DMS153 treated with DMSO at 0.1 percent for 48 hours (cell line): Measurements from ENCODE around the gene ERO1B.

Source experiments
- DNase-seq: peaks from one replicate; lab custom pipeline; 2025; ENCODE audit not compliant: unreplicated experiment; lab: John Stamatoyannopoulos, UW

Gene ERO1B

DNA sequence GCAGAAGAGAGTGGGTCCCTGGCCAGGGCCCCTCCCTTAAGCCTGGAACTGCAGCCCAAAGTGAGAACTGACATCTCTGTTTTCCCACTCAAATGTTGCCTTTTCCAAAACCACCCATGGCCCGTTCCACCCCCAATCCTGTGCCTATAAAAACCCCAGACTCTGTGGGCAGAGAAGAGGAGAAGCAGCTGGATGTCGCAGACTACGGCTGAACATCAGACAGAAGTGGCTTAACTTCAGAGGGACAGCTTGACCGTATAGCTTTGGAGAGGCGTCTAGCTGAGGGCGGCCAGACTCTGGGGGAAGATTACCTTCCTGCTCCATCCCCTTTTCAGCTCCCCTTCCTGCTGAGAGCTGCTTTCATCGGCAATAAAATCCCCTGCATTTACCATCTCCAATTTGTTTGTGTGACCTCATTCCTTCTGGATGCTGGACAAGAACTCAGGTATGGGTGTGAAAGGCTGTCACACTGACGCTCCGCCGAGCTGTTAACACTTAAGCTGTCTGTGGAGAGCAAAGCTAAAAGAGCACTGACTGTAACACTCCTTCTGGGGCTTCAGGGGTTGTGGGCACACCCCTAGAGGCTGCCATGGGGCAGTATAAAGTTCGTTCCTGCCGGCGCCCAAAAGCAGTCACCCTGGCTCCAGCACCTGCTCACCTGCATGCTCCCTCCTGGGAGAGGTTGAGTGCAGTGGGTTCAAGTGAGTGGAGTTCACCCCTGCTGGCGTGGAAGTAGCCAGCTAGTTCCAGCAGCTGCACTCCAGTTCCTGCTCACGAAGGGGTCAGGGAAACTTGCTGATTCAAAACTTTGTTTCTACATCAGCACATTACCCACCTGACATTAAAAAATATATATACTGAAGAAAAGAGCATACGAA is 19.6 kb upstream of the ERO1B start:
- DNase-seq, result no peak

DNA sequence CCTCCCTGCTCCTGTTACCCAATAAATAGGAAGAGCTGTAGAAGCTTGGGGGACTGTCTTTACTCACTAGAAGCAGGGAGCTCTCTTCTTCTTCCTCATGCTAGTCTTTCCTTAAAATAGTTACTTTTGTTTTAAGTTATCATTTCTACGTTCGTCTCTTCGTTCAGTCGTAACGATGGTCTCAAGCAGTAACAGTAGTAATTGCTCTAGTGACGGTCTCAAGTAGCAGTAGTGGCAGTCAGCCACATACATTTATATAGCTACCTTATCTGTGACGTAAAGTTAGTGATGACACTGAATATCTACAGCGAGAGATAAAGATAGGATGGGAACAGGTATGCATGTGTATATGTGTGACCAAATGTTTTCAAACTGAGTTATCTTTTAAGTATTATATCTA is 15.4 kb upstream of the ERO1B start:
- DNase-seq, result no peak

DNA sequence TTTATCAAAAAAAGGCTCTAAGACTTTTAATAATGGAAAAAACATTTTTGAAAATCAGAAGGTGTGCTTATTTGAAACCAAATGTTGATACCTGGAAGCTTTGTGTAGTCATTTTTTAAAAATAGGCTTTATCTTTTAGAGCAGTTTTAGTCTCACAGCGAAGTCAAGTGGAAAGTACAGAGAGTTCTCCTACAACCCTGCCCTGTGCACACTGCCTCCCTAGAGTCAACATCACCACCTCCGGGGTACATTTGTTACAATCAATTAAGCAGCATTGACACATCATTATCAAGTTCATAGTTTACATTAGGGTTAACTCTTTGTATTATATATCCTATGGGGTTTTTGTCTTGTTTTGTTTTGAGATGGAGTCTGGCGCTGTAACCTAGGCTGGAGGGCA is 10.7 kb upstream of the ERO1B start:
- DNase-seq, result no peak

DNA sequence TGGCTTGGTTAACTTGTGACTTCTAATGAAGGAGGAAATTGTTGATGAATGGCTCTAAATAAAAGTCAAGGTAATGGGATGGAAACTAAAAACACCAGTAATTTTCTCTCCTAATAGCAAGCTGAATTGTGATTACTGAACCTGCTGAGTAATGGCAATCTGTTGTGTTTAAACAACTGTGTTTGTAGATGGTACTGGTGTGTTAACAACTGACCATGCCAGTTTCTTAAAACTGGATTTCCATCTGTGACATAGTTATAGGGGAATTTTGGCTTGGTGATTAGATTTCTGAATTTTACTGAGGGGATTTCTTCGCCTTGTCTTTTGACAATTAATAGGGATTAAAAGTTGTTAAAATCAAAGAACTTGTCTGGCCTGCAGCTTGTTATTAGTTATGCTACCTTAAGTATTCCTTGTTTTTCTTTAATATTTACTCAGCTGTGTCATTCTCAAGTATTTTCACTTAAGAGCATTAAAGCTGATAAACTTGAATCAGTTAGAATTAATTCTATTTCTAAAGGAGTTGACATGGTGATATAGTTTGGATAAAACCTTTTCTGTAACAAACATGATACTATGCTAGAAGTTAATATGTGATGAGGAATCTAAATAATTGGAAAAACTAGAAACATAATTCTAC is 7.9 kb upstream of the ERO1B start:
- no peak for DNase-seq

DNA sequence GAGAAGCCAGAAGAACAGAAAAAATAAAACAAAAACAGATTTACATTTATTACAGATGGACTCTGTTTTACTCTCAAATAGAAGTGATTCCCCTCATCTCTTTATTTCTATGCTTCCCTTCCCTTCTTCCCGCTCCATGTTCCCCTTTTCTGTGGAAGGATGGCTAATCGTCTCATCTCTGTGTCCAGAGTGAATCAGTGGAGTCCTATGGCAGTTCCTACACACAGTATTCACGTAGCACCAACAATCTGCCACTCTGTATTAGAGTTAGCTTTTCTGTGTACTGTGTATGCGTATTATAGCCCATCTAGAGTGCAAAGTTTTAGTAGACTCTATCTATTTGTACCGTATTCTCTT is 6.8 kb upstream of the ERO1B start:
- no peak for DNase-seq

DNA sequence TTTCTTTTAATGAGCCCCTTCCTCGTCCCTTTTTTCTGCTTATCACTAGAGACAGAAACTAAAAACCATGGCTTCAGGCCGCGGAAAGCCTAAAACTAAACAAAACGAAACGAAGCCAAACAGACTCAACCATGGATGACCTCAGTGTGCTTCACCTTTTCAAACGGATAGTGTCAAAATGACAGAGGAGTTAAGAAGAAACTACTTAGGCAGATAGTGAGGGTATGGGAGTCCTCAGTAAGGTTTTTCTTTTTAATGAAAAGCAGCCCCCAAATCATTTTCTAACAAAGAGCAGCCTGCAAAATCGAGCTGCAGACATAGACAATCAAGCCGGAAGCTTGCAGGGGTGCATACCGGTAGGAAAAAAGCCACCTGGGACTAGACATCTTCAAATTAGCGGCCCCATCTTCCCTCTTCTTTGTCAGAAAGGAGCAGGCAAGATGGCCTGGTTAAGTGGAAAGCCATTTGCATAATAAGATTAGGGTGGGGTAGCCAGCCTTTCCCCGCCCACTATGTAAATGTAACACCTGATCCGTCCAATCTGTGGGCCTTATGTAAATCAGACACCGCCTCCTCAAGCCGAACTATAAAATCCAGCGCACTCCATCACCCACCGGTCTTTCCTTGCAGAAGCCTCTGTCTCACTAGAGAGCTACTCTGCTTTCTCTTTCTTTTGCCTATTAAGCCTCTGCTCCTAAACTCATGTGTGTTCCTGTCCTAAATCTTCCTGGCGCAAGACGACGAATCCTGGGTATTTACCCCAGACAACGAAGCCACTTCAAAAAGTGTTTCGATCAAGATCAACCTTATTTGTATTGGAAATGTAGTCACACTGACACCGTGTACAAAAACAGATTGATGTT is 6.2 kb upstream of the ERO1B start:
- DNase-seq, result no peak

DNA sequence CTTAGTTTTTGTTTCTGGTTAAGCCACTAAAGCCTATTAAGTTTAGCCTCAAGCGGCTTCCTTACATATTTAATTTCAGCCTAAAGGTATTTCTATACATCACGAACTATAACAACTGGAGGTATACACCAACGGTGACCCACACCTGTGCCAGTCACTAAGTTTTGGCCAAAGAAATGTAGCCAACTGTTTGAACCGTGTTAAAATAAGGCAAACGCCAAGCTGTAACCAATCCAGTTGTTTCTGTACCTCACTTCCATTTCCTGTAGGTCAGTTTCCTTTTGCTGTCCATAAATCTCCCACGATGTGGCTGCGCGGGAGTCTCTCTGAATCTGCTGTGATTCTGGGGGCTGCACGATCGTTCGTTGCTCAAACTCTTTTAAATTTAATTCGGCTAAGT is 5.6 kb upstream of the ERO1B start:
- no peak for DNase-seq

DNA sequence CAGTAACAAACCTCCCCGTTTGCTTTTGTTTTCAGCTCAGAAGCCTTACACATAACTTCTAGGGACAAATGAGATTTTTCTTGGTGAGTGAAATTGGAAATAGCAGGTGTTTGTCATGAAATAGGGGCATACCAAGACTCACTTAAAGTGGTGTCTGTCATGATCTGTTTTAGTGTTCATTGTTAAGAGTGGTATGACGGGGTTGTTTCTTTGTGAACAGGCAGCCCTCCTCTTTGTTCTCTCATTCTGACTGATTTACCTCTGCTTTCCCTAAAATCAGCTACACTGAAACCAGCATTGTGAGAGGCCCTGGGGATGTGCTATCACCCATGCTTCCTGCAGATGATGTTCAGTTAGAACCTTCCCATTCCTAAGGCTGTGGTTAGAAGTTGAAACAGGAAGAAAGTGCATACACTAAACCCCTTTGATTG is 2.5 kb upstream of the ERO1B start:
- DNase-seq, result no peak

DNA sequence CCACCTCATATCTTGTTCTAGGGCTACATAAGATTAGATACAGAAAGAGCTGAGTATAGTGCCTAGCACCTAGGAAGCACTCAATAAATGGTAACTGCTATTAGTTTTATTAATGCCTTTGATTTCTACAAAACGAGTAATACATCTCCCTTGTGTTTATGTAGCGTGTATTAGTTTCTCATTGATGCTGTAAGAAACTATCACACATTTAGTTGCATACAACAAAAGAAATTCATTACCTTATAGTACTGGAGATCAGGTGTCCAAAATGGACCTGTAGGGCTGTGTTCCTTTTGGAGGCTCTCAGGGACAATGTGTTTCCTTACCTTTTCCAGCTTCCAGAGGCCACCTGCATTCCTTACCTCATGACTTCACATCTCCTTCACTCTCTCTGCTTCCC is 961 bp upstream of the ERO1B start:
- DNase-seq, result no peak

DNA sequence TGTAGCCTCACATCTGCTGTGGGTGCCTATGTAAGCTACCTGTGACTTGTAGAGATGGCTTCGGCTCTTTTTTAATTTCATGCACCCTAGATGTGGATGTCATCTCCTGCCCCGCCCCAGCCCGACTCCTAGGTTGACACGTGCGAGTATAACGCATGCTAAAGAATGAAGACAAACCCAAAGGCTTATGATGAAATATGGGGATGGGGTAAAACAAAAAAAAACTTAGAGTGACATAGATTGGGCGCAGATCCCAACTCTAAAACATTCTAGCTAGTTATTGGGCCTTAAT is 613 bp upstream of the ERO1B start:
- DNase-seq, result no peak

DNA sequence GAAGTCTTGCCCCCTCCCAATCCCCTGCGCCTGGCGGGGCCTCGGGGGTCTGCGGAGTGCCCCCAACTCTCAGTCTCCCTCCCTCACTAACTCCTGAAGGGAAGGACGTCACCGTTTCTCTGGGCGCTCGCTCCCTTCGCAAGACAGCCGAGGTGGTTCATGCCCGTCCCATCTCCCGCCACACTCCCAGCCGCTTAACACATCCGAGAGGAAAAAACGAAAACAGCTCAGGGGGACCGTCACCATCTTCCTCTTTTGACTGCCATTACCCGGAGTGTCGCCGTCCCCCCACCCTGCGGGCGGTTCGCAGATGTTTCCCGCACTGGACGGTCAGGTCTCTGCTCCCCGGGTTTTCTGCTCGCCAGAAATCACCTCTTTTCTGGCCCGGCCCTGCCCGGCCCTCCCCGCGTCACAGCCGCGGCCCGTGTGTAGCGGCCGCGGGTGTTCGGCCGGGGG is 532 bp downstream of the ERO1B start:
- no peak for DNase-seq

DNA sequence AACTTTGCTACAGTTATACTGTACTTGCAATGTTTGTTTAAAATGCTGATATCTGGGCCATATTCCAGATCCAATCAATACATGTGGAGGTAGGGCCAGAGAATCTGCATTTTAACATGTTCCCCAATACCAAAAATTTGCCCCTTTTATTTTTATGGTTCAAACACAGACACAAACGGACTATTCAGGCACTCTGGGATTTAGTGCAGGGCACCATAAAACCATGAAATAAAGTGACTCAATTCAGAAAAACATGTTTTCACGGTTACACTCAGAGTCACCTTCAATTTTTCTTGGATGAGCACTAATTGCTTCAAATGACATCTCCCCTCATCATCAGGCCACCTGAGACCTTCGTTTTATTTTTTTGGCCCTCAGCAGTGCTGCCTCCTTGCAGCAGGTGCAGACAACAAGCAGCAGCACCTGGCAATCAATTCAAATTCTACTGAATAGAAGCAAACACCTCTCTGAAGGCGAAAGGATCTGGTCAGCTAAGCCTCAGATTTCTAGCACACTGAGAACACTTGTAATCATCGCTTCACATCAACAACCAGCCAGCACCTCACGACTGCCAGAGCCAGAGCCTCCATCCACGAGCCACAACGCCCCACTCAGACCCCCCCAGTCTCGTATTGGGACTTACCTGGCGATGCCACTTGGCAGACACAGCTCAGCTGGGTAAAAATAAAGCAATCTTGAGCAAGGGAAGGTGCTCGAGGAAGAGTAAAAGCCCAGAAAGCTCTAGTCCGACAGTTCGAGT is 1.1 kb downstream of the ERO1B start:
- no peak for DNase-seq

DNA sequence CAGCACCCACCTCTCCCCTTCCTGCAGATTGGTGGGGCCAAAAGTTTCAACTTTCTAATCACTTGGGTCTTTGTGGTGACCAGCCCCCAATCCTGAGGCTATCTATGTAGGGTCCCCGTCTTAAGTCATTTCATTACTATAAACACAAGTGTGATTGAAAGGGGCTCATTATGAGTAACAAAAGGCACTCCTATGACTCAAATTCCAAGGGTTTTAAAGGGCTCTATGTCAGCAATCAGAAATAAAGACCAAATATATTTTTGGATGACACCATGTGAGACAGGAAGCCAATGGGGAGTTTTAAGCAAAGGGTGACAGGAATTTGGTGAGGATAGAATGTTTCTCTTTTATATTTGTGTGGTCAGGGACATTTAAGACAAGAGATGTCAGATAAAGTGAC is 6.2 kb downstream of the ERO1B start:
- DNase-seq, result no peak

DNA sequence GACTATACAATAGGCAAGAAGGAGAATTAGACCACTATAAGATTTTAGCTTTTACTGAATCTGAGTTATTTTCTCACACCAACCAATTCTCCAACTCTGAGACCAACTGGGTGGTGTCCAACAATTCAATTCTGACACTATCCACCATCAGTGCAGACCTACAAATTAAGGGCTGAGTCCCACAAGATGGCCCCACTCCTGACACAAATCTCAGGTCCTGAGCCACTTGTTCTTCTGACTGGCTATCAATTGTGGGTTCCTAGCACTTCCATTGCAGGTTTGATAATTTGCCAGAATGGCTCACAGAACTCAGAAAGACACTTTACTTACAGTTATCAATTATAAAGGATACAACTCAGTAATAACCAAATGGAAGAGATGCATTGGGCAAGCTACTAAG is 6.7 kb downstream of the ERO1B start:
- DNase-seq, result no peak

DNA sequence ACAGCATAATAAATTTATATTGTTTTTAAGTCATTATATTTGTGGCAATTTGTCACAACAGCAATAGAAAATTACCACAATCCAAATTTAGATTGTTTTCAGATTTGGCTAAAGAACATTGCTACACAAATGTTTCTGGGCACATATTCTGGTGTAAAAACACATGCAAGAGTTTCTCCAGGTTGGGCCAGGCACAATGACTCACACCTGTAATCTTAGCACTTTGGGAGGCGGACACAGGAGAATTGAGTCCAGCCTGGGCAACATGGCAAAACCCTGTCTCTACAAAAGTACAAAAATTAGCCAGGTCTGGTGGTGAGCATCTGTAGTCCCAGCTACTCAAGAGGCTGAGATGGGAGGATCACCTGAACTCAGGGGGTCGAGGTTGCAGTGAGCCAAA is 8.4 kb downstream of the ERO1B start:
- DNase-seq, result no peak

DNA sequence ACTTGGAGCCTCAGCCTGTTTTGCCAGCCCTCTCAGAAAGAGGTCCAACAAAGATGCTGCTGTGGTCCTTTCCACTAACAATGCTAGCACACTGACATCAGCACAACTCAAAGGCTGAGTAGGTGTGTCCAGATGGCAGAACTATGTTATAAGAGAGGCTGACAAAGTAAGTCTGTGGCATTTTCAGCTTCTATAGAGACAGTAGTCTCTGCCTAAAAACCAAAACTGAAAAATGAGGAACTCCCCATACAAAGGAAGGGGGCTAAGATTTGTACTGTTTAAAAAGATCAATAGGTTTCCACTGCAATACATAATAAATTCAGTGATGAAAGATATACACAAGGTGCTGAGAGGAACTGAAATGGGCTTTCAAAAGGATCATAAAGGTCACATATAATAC is 12.3 kb downstream of the ERO1B start:
- DNase-seq, result no peak

DNA sequence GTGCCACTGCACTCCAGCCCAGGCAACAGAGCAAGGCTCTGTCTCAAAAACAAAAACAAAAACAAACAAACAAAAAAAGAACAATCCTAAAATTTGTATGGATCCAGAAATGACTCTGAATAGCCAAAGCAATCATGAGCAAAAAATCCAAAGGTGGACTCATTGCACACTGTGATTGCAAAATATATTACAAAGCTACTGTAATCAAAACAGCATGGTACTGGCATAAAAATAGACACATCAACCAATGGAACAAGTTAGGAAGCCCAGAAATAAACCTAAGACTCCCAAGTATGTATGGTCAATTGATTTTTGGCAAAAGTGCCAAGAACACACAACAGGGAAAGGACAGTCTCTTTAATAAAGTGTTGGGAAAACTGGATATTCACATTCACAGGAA is 19.9 kb downstream of the ERO1B start:
- DNase-seq, result no peak

DNA sequence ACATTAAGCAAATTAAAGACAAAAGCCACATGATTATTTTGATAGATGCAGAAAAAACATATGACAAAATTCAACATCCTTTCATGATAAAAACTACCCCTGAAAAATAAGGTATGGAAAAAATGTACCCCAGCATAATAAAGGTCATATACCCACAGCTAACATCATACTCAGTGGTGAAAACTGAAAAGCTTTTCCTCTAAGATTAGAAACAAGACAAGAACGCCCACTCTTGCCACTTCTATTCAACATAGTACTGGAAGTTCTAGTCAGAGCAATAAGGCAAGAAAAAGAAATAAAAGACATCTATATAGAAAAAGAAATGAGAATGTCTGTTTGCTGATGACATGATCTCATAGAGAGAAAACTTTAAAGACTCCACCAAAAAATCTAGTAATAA is 20.7 kb downstream of the ERO1B start:
- no peak for DNase-seq

DNA sequence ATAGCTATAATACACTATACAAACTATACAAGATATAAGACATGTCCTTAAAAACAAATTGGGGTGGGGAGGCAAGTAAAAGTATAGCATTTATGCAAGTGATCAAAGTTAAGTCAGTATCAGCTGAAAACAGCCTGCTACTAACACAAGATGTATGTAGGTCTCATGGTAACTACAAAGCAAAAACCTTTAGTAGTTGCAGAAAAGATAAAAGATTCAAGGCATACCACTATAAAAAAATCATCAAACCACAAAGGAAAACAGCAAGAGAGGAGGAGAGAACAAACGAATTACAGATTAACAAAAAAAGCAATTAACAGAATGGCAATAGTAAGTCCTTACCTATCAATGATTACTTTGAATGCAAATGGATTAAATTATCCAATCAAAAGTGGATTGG is 22.7 kb downstream of the ERO1B start:
- DNase-seq, result no peak

DNA sequence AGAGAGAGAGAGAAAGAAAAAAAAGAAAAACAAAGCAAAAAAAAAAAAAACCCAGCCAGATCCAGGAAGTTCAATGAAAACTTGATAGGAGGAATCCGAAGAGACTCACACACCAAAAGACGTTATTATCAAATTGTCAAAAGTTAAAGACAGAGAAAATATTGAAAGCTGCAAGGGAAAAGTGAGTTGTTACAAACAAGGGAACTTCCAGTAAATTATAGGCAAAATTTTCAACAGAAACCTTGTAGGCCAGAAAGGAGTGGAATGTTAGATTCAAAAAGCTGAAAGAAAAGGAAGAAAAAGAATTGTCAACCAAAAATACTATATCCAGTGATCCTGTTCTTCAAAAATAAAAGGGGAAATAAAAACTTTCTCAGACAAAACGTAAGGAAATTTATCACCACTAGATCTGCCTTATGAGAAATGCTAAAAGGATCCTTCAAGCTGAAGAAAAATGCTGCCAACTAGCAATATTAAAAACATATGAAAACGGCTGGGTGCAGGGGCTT is 23.6 kb downstream of the ERO1B start:
- DNase-seq, result no peak

DNA sequence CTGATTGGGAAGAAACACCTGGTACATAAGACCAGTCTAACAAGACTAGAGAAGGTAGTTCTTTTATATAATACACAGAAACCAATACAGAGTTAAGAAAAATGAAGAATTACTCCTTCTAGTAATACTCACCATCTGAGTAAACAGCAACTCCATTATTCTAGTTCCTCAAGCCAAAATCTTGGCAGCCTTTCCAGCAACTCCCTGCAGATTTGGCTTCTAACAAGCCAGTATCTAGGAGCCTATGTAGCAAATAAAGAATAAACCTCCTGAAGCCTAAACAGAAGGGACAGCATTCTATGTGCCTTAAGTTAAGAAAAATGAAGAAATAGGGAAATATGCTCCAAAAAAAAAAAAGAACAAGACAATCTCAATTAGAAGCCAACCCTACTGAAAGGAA is 24.5 kb downstream of the ERO1B start:
- DNase-seq, result no peak
